Putamen (tissue), 1 donor: ENCODE results near the gene ANKS4B.
A peak's percentile ranks its signal among the peaks of the same experiment; 100 is the strongest.
"Not testable (repeated sequence)": the region's sequence is repeated elsewhere in the genome, so short reads cannot be mapped to it uniquely, and the experiment has no call there.

ENCODE experiments used
- DNase-seq: peaks from one replicate; pipeline ENCODE4 v3.0.0-alpha.2; 2016; ENCODE audit warnings: low spot score

The ANKS4B gene

DNA sequence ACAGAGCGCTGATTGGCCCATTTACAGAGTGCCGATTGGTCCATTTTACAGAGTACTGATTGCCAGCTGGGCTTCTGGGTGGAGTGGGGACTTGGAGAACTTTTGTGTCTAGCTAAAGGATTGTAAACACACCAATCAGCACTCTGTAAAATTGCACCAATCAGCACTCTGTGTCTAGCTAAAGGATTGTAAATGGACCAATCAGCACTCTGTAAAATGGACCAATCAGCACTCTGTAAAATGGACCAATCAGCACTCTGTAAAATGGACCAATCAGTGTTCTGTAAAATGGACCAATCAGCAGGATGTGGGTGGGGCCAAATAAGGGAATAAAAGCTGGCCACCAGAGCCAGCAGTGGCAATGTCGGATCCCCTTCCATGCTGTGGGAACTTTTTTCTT lies 56.3 kb downstream of the ANKS4B start:
- DNase-seq, result not testable (repeated sequence)

DNA sequence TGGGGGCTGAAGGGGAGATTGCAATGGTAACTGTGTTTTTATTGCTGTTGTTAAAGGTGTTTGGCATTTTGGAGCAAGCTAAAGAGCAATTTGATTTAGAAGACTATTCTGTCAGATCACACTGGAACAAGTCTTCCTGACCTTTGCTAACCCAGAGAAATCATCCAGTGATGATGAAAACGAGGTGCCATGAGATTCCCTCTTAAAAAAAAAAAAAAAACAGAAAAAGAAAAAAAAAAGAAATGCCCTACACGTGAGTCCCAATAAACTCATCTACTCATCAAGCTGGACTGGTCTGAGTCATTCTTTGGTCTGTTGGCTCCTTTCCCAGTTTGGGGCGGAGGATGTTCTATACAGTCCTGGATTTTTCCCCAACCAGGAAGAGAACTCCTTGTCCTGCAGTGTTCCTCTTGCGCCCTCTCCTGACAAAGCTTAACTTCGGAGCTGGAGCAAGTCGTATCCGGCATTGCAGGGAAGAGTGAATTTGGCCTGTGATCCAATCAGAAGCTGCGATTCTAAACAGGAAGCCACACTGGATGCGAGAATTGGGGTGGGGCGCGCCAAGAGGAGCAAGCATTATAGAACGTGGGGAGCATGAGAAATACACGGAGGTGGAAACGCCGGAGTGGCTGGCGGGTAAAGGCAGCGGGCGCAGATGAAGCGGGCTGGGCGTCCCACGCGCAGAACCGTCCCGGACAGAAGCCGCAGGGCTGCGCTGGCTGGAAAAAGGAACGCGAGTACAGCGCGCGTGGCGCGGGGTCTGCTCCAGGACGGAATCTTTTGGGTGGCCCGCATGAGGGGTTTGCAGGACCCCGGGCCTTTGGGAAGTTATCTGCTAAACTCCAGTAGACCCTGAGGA lies 67.0 kb downstream of the ANKS4B start:
- peak; percentile 91 for DNase-seq

- no peak for DNase-seq
Observed at GRCh38 chr16:21301168-21301894, 67.8 kb downstream of the ANKS4B start.

DNA sequence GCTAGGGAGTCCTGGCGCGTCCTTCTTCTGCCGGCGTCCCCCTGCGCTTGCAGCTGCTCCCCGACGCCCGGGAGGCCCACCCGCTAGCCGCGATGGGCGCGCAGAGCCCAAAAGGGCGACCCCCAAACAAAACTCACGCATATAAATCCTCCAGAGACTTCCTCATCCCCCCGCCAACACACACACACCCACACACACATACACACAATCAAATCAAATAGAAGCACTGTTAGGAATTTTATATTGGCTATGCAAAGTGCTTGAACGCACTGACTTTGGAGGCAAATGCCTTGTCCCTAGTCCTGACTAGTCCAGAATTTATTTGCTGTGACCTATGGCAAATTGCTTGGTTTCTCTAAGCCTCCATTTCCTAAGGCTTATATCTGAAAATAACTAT lies 68.4 kb downstream of the ANKS4B start:
- no peak for DNase-seq

- DNase-seq, result no peak
Observed at GRCh38 chr16:21302454-21302853, 69.0 kb downstream of the ANKS4B start.

DNA sequence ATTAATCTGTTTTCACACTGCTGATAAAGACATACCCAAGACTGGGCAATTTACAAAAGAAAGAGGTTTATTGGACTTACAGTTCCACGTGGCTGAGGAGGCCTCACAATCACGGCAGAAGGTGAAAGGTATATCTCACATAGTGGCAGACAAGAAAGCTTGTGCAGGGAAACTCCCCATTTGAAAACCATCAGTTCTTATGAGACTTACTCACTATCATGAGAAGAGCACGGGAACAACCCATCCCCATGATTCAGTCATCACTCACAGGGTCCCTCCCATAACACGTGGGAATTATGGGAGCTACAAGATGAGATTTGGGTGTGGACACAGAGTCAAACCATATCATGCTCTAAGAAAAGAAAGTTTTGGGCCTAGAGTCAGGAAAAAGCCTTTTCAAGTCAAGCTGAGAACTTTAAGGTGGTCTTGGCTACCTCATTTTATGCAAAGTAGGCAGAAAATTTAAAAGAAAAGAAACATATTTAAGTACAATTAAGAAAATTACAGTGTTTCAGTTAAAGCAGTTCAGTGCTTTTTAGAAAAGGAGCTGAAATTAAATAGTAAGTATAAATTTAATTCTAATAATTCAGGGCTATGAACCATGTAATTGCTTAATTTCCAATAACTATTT lies 69.5 kb downstream of the ANKS4B start:
- DNase-seq, result no peak
